Brain pericyte (primary cell): ENCODE results near the gene HPSE.

ENCODE experiments used
- DNase-seq: peaks from one replicate; pipeline ENCODE4 v3.0.0-alpha.2; 2012; ENCODE audit warnings: low read depth, low spot score

HPSE gene

DNA sequence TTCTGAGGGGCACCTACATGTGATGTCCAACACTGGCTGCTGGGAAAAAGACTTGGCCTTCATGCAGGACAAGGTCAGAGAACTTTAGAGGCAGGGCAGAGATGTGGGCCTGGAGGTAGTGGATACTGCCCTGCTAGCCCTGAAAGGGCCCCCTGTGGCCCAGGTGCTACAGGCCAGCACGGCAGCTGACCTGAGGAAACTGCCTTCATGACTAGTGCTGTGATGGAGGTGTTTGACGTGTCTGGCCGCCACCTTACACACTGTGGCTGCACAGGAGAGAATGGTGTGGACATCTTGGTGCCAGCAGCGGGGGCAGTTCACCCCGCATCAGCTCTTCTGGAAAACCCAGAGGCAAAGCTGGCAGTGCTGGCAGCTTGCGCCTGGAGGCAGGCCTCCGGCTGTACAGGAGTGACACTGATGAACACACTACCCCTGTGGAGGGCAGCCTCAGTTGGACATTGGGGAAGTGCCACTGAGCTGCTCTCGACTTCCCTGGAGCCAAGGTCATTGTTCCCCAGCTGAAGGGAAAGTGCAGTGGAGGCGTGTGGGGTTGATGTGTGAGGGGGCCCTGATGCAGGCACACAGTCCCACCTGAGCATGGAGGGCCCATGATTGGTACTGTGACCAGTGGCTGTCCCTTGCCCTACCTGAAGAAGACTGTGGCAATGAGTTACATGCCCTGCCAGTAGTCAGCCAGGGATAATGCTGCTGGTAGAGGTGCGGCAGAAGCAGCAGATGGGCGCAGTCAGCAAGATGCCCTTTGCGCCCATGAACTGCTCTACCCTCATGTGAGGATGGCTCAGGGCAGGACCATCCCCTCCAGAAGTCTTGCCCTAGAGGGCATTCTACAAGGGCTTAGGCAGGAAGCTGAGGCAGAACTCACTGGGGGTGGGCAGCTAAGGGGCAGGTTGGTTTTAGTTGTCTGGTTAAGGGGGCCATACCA lies 87.0 kb downstream of the HPSE start:
- no peak for DNase-seq
